Fibroblast of the aortic adventitia (primary cell): ENCODE measurements around the gene CCL15. TPM values are rescaled to one million over a fixed set of nuclear protein-coding genes. Genes with fewer than 3 reads are reported as not detected.
"Not testable (repeated sequence)": the region's sequence is repeated elsewhere in the genome, so short reads cannot be mapped to it uniquely, and the experiment has no call there.

ENCODE experiments used
- DNase-seq: peaks from one replicate; pipeline ENCODE4 v3.0.0-alpha.2; 2010; ENCODE audit warnings: low read depth
- H3K4me3 ChIP-seq: 2 replicates; pipeline ENCODE4 v1.5.1; 2011; ENCODE audit warnings: low read depth, mild to moderate bottlenecking, control low read depth, low read length, moderate library complexity
- total RNA-seq: library from RNA; depleted of rRNA; stranded (reverse); fragments of >200 nt; gene quantifications from 2 replicates; pipeline ENCODE4 v1.2.3, GENCODE V29; 2012; ENCODE audit warnings: low replicate concordance
- TF ChIP-seq, protein P1 (sequence below): IDR thresholded peaks from 2 replicates; pipeline ENCODE4 v1.5.1; 2011; ENCODE audit warnings: mild to moderate bottlenecking, low read length, control low read depth, inconsistent platforms; ENCODE audit not compliant: insufficient read depth

Gene CCL15
- total RNA-seq, 1 donor = not detected

DNA sequence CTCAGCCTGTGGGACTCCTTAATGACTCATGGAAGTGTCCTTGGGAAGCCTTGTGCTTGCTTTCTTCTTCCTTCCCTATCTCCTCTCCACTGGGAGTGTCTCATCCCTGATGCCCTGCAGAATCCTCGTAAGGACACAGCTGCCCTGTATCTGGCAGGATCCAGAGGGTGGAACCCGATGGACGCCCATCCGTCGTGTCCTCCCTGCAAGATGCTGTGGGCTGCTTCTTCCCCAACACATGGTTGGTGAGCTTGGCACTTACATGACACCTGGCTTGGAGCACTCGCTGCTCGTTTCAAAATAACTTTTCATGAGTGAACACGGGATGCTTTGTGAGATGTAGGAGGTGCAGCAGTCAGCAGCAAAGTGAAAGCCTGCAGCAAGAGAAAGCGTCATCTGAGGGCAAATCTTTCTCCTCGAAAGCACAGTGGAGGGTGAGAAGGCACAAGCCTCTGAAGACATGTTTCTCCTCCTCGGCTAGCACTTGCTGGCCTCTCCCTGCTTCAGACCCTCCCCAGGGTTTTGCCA is 3.3 kb downstream of the CCL15 start:
- no peak for DNase-seq
- TF ChIP-seq, protein P1, sequence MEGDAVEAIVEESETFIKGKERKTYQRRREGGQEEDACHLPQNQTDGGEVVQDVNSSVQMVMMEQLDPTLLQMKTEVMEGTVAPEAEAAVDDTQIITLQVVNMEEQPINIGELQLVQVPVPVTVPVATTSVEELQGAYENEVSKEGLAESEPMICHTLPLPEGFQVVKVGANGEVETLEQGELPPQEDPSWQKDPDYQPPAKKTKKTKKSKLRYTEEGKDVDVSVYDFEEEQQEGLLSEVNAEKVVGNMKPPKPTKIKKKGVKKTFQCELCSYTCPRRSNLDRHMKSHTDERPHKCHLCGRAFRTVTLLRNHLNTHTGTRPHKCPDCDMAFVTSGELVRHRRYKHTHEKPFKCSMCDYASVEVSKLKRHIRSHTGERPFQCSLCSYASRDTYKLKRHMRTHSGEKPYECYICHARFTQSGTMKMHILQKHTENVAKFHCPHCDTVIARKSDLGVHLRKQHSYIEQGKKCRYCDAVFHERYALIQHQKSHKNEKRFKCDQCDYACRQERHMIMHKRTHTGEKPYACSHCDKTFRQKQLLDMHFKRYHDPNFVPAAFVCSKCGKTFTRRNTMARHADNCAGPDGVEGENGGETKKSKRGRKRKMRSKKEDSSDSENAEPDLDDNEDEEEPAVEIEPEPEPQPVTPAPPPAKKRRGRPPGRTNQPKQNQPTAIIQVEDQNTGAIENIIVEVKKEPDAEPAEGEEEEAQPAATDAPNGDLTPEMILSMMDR = no peak
- H3K4me3 ChIP-seq = no peak overlapping the region

DNA sequence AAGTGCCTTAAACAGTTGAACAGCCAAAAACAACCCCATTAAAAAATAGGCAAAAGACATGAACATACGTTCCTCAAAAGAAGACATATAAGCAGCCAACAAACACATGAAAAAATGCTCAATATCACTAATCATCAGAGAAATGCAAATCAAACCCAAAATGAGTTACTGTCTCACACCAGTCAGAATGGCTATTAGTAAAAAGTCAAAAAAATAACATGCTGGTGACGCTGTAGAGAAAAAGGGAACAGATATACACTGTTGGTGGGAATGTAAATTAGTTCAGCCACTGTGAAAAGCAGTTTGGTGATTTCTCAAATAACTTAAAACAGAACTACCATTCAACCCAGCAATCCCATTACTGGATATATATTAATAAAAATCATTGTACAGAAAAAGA is 6.0 kb downstream of the CCL15 start:
- not testable (repeated sequence) for DNase-seq, H3K4me3 ChIP-seq

GRCh38 chr17:35991075-35991474 is 10.3 kb downstream of the CCL15 start:
- TF ChIP-seq, protein P1 = no peak
- DNase-seq = no peak
- no peak overlapping the region for H3K4me3 ChIP-seq

DNA sequence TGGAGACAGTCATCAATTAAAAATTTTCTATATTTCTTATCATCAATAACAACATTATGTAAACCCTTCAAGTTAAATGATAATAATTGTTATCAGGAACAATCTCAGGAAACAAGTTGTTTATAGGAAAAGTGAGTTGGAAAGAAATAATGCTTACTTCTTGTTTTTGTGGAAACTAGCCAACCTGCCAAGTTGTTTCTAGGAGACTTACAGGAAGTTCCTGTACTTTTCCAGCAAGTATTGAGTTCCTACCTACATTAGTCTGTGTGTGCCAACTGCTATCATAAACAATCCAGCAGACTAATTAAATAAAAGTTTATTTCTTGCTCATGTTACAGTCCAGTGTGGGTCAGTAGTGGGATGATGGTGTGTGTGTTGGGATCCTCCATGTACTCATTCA is 13.2 kb downstream of the CCL15 start:
- no peak overlapping the region for H3K4me3 ChIP-seq
- TF ChIP-seq, protein P1 = no peak
- DNase-seq = no peak

DNA sequence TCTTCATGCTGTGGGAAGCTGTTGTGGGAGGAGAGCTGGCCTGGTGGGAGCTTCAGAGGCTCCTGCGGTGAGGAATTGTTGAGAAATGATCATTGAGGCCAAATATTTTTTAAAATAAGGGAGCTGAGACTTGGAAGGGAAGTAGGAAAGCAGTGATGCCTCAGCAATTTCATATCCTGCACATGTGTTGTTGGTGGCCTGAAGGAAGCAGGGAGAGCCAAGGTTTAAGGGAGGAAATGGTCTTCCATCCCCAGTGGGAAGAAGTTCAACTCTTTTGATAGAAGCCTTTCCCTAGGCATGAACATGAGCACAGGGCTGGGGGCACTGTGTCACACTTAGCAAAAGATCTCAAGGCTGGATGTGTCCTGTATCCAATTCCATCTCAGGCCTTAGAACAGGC is 14.7 kb downstream of the CCL15 start, which contains the start of gene CCL14:
TSS of gene CCL14 (minus strand) at position 87 of the 400 bp plus-strand sequence. CDS start at position 7, 80 bp downstream.
- no peak for DNase-seq
- TF ChIP-seq, protein P1 = no peak
- no peak within 1 kb of the TSS for H3K4me3 ChIP-seq

GRCh38 chr17:35984140-35984539 is 17.2 kb downstream of the CCL15 start:
- TF ChIP-seq, protein P1 = no peak
- no peak overlapping the region for H3K4me3 ChIP-seq
- DNase-seq = no peak

DNA sequence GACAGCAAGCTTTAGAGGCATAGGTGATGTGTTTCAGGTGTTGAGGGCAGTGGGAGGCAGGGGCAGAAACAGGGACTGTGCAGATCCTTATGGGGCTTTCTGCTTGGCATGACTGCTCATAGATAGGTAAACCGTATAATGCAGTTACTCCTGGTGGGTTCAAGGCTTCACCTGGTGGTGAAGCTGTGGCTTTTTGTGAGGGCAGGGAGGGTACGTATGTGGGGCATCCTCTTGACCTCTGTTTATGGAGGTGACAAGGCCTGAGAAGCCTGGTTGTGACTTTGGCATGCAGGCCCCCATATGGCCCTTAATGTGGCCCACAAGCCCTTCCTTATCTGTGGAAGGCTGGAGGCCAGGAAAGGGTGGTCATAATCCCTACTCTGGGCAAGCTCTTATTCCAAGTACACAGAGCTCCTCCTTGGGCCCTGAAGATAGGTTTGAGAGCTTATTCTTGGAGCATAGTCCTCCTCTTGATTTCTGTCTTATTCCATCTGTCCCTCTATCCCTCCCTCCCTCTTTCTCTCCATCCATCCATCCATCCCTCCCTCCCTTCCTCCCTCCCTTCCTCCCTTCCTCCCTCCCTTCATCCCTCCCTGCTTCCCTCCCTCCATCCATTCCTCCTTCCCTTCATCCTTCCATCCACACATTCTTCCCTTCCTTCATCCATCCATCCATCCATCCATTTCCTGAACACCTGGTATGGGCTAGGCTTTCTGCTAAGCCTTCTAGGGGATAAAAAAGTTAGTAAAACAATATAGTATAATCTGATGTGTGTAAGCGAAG is 18.8 kb downstream of the CCL15 start:
- no peak overlapping the region for H3K4me3 ChIP-seq
- TF ChIP-seq, protein P1 = no peak
- DNase-seq = no peak
